GM18505 (cell line): ENCODE measurements around the gene SLC19A1.

Experiments used
- ATAC-seq: cut with Tn5 transposase; IDR thresholded peaks from one replicate; pipeline ENCODE4 v1.9.1; 2021; ENCODE audit not compliant: unreplicated experiment
- POLR2A ChIP-seq: IDR thresholded peaks from 4 replicates; pipeline ENCODE4 v1.6.1; 2011; ENCODE audit warnings: borderline replicate concordance; ENCODE audit not compliant: insufficient read depth, insufficient read length; ENCODE audit errors: extremely low read depth

SLC19A1 gene

DNA sequence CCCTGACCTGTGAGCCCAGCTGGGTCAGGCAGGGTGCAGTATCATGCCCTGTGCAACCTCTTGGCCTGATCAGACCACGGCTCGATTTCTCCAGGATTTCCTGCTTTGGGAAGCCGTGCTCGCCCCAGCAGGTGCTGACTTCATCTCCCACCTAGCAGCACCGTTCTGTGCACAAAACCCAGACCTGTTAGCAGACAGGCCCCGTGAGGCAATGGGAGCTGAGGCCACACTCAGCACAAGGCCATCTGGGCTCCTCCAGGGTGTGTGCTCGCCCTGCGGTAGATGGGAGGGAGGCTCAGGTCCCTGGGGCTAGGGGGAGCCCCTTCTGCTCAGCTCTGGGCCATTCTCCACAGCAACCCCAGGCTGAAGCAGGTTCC is 29.6 kb downstream of the SLC19A1 start:
- no peak for TF ChIP-seq POLR2A
- ATAC-seq: no peak

DNA sequence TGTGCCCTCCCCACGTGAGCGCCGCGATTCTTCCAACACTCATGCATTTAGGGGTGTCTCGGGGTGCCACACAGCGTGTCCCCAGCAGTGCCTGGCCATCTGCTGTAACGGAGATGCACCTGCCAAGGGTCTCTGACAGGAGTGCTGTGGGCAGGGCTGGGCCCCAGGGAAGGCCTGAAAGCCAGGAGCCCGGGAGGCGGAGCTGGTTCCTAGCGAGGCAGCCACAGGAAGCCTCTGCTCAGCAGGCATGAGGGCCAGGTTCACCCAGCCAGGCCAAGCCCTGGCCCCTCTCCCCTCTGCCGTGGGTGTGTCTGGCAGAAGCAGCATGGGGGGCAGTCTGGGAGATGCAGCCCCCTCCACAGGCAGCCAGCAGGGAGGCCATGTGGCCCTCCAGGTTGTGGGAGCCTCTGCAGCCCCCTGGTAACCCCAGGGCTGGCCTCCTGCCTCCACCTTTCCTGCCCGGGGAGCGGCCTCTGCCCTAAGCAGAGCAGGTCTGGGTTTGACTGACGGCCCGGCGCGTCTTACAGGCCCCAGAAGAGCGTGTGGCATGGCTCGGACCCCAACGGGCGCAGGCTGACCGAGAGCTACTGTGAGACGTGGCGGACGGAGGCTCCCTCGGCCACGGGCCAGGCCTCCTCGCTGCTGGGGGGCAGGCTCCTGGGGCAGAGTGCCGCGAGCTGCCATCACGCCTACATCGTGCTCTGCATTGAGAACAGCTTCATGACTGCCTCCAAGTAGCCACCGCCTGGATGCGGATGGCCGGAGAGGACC is 30.4 kb downstream of the SLC19A1 start:
- no peak for TF ChIP-seq POLR2A
- no peak for ATAC-seq

DNA sequence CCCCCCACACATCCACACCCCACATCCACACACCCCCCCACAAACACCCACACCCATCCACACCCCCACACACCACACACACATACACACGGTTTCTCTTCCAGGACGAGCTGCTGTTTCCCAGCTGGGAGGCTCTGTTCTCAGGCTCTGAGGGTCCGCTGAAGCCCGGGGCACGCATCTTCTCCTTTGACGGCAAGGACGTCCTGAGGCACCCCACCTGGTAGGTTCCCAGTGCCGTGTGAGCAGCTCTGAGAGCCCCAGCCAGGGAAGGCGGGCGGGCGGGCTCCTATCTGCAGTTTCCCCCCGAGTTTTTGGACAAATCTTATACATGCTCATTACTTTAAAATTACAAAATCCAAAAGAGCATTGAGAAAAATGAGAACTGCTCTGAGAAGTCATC is 31.2 kb downstream of the SLC19A1 start:
- no peak for ATAC-seq
- no peak for TF ChIP-seq POLR2A

DNA sequence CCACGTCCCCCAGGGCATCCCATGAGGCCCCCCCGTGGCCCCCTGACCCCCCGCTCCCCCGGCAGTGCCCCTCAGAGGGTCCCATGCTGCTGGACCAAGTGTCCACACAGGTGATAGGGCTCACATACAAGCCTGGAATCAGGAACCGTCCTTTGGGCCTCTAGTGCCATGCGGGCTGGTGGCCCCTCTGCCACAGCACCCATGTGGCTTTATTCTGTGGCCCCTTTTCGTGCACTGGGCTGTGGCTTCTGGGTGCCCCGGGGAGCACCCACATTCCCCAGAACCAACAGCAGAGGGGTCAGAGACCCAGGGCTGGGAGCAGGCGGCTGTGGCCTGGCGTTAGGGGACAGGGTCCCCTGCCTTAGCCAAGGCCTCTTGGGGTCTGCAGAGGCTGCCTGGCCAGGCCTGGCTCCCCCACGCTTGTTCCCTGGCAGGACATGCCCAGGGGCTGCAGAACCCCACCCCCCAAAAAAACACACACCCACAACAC is 31.7 kb downstream of the SLC19A1 start:
- TF ChIP-seq POLR2A: no peak
- no peak for ATAC-seq

DNA sequence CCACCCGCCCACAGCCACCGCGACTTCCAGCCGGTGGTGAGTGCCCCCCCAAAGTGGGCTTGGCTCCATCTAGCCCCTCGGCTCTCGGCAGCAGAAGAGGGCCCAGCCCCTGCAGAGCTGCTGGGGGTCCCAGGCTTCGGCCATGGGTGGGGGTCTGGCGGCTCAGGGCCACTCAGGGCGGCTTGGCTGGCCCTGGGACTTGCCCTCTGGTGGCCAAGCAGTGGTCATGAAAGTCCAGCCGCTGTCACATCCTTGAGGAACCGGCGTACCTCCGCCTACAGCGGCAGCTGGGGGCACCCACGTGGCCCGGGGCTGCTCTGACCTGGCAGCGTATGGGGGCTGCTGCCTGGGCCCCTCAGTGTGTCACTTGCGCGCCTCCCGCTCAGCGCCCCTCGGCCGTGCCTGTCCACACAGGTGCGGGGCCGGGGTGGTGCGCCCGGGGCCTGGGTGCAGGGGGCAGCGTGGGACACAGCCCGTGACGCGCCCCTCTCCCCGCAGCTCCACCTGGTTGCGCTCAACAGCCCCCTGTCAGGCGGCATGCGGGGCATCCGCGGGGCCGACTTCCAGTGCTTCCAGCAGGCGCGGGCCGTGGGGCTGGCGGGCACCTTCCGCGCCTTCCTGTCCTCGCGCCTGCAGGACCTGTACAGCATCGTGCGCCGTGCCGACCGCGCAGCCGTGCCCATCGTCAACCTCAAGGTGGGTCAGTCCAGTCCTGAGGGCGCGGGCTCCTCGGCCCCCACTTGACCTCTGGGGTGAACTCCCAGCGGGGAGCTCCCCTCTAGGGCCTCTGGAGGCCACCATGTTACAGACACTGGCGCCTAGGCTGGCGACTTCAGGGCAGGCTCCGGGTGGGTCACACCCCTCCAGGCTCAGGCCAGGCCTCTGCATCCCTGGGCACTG is 32.4 kb downstream of the SLC19A1 start:
- no peak for ATAC-seq
- no peak for TF ChIP-seq POLR2A

DNA sequence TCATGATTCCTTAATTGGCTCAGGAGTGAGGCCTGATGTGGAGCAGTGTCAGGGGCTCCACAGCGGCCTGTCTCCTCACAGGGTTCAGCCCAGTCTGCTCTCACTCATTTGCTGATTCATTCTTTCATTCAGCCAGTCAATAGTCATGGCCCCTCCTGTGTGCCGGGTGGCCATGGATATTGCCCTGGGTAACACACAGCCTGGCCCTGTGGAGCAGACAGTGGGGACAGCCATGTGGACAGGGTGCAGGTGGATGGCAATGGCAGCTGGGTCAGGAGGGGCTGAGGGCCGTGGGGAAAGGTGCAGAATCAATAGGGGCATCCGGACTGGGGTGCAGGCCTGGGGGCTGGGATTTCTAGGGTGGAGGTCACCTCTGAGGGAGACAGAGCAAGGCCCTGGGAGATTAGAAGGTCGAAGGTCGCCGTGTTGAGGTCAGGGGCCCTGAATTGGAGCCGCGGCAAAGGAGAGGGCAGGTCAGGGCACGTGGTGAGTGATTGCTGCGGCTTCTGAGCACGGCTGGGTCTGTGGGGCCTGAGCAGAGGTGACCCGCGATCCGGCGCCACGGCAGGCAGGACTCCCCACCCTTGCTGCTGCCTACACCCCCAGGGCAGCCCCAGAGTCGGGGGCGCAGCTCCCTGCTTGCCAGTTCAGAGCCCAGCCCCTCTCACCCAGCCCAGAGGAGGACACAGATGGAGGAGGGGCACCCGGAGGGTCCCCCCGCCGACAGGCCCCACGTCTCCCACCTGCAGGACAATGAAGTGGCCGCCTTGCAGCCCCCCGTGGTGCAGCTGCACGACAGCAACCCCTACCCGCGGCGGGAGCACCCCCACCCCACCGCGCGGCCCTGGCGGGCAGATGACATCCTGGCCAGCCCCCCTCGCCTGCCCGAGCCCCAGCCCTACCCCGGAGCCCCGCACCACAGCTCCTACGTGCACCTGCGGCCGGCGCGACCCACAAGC is 33.4 kb downstream of the SLC19A1 start:
- ATAC-seq: no peak
- TF ChIP-seq POLR2A: no peak

DNA sequence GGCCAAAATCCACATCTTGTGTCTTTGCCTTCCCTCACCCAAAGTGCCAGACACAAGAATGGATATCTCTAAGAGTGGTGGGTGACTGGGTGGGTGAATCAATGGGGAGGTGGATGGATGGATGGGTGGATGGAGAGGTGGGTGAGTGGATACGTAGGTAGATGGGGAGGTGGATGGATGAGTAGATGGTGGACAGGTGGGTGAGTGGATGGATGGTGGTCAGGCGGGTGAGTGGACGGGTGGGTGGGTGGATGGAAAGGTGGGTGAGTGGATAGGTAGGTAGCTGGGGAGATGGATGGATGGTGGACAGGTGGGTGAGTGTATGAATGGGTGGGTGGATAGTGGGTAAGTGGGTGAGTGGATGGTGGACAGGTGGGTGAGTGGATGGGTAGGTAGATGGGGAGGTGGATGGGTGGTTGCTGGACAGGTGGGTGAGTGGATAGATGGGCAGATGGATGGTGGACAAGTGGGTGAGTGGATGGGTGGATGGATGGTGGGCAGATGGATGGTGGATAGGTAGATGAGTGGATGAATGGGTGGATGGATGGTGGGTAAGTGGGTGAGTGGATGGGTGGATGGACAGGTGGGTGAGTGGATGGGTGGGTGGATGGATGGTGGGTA is 34.2 kb downstream of the SLC19A1 start:
- ATAC-seq: no peak
- TF ChIP-seq POLR2A: no peak

DNA sequence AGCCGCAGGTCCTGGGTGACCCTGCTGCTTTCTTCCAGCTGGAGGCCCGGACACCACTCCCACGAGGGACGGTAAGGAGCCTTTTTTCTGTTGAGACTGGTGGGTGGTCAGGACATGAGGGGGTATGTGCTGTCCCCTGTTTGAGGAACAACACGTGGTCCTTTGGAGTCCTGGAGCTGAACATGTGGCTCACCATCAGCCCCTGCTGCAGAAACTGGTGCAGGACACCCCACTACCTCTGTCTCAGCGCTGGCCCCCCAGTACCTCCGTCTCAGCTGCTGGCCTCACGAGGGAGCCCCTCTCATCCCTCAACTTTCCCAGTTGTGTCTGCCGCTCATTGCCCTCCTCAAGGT is 34.7 kb downstream of the SLC19A1 start:
- TF ChIP-seq POLR2A: no peak
- ATAC-seq: no peak

DNA sequence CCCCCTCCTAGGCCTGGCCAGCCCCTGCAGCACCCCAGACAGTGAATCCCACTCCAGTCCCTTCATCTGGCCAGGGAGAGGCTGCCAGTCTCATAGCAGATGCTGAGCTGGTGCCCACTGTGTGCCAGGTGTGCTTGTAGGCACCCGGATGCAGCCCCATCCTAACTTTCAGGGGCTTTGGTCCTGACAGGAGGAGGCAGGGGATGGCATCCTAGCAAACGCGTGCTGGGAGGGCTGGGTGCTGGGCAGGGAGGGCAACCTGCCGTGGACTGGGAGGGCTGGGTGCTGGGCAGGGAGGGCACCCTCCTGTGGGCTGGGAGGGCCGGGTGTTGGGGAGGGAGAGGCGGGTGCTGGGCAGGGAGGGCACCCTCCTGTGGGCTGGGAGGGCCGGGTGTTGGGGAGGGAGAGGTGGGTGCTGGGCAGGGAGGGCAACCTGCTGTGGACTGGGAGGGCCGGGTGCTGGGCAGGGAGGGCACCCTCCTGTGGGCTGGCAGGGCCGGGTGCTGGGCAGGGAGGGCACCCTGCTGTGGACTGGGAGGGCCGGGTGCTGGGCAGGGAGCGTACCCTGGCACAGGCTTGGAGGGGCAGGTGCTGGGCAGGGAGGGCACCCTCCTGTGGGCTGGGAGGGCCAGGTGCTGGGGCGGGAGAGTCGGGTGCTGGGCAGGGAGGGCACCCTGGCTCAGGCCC is 35.3 kb downstream of the SLC19A1 start:
- TF ChIP-seq POLR2A: no peak
- no peak for ATAC-seq

DNA sequence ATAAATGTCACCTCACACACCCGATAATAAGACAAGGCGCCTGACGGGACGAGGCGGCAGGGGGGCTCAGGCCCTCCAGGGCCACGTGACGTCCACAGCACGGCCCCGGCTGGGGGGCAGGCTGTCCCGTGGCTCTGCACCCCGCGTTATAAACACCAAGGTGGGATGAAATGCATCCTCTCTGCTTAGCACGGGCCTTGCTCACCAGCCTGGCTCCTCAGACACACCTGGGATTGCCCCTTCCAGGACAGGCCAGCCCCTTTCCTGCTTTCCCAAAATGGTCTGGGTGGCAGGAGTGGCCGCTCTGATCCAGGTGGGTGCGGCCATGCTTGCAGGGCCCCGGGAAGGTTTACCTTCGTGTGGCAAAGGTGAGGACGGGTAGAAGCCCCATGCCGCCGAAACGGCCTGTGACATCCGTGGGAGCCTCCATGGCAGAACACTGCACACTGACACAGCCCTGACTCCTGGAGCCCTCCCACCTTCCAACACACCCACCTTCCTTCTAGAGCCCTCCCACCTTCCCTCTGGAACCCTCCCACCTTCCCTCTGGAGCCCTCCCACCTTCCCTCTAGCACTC is 35.9 kb downstream of the SLC19A1 start:
- ATAC-seq: no peak
- no peak for TF ChIP-seq POLR2A

DNA sequence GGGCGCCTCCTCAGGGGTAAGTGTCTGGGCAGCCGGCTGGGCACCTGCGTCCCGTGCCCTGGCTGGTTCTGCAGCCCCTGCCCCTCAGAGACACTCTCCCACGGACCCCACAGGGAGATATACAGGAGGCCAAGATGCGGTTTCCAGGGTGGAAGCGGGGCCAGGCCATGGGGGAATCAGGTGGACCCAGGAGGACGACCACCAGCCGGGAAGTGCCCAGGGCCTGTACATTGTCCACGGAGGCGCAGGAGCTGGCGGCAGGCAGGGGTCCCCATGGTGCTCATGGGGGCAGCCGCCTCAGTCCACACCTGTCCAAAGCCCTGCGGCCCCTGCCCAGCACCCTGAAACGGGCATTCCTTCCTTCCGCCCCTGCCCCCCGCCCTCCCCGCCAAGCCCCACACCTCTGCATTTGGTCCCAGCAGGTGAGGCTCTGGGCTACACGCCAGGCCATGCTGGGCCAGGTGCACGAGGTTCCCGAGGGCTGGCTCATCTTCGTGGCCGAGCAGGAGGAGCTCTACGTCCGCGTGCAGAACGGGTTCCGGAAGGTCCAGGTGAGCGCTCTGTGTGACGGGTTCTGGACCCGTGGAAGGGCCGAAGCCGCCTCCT is 36.7 kb downstream of the SLC19A1 start:
- TF ChIP-seq POLR2A: no peak
- no peak for ATAC-seq
